ENCODE data around the gene GLYR1.

Gene GLYR1

DNA sequence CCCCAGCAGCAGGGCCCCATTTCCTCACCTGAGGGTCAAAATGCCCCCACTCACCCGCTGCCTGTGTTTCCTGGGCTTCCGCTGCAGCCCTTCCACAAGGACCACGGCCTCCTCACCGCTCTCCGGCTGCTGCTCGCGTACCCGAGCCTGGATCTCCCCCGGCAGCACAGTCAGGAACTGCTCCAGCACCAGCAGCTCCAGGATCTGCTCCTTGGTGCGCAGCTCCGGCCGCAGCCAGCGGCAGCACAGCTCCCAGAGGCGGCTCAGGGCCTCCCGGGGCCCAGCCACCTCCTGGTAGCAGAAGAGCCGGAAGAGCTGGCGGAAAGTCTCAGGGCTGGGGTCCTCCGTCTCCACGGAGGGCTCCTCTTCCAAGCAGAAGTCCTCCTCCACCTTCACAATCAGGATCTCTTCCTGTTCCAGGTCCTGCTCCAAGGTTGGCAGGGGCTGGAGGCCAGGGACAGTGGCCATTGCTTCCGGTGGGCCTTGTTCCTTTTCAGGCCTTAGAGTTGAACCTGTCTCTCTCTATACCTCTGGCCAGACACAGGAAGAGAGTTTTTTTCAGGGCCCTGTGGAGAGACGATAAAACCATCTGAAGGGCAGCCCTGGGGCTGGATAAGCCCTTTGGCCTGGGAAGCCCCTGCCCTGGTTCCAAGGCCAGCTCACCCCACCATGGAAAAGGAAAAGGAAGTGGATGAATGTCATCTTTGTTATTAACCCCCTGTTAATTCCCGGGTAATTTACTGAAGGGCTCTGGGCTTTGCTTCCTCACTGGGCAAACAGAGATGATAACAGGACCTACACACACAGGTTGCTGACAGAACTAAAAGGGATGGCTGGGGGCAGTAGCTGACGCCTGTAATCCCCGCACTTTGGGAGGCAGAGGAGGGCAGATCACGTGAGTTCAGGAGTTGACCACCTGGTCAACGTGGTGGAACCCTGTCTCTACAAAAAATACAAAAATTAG, 81.3 kb downstream of the GLYR1 start:
- no peak for DNase-seq (ENCODE audit: low read depth in 2 of 2)

GRCh38 chr16:4763791-4764190, 83.3 kb downstream of the GLYR1 start:
- DNase-seq (ENCODE audit: low read depth in 2 of 2): no peak

DNA sequence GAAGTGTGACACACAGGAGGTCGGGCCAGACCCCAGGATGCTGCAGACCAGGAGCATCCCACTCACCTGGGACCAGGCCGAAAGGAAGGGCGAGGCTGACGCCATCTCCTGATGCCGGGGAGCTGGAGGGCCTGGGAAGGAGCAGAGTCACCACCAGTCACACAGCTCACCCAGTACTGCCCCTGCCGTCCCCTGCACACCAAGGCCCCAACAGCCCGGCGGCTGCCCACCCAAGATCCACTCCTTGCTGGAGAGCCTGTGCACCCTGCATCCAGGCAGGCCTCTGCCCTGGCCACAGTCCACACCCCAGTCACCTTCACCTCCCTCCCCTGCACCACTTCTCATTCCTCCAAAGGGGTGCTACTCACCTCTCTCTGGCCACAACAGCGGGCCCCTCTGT, 84.9 kb downstream of the GLYR1 start:
- DNase-seq (ENCODE audit: low read depth in 2 of 2): no peak

GRCh38 chr16:4760221-4760910, 86.7 kb downstream of the GLYR1 start:
- no peak for DNase-seq (ENCODE audit: low read depth in 2 of 2)

DNA sequence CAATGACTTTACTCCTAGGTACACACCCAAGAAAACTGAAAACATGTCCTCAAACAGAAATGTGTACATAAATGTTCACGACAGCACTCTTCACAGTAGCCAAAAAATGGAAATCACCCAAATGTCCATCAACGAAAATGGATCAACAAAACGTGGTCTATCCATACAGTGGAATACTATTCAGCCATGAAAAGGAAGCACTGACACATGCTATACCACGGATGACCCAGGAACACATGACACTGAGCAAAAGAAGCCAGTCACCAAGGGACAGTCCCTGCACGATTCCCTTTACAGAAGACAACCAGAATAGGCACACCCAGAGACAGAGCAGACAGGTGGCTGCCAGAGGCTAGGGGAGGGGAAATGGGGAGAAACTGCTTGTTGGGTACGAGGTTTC, 91.4 kb downstream of the GLYR1 start:
- no peak for DNase-seq (ENCODE audit: low read depth in 2 of 2)

DNA sequence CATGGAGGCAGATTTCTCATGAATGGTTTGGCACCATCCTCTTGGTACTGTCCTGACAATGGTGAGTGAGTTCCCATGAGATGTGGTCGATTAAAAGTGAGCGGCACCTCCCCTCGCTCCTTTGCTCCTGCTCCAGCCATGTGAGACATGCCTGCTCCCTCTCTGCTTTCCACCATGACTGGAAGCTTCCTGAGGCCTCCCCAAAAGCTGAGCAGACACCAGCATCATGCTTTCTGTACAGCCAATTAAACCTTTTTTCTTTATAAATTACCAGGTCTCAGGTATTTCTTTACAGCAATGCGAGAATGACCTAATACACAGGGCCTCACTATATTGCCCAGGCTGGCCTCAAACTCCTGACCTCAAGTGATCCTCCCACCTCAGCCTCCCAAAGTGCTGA, 92.2 kb downstream of the GLYR1 start:
- no peak for DNase-seq (ENCODE audit: low read depth in 2 of 2)

DNA sequence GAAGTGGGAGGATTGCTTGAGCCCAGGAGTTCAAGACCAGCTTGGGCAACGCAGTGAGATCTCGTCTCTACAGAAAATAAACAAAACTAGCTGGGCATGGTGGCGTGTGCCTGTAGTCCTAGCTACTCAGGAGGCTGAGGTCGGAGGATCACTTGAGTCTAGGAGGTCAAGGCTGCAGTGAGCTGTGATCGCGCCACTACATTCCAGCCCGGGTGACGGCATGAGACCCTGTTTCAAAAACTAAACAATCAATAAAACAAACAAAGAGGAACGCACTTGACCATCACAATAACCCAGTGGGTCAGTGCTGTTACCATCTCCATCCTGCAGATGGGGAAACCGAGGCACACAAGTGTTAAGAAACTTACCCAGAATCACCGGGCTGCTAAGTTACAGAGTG, 93.9 kb downstream of the GLYR1 start:
- DNase-seq (ENCODE audit: low read depth in 2 of 2): no peak

All from activated CD4-positive, alpha-beta T cell treated with anti-CD3 and anti-CD28 coated beads for 24 hours (primary cell).